DND-41 (cell line): ENCODE data around the gene MKNK2.

ENCODE experiments used
- EZH2 ChIP-seq: IDR thresholded peaks from 3 replicates; pipeline ENCODE4 v1.6.1; 2012; ENCODE audit warnings: borderline replicate concordance, low read depth, mild to moderate bottlenecking, moderate library complexity, low read length, inconsistent platforms; ENCODE audit not compliant: severe bottlenecking
- TF ChIP-seq, protein P1 (sequence below): IDR thresholded peaks from 2 replicates; pipeline ENCODE4 v1.5.1; 2012; ENCODE audit warnings: borderline replicate concordance, low read length, moderate library complexity, mild to moderate bottlenecking; ENCODE audit not compliant: poor library complexity, severe bottlenecking; ENCODE audit errors: extremely low read depth

DNA sequence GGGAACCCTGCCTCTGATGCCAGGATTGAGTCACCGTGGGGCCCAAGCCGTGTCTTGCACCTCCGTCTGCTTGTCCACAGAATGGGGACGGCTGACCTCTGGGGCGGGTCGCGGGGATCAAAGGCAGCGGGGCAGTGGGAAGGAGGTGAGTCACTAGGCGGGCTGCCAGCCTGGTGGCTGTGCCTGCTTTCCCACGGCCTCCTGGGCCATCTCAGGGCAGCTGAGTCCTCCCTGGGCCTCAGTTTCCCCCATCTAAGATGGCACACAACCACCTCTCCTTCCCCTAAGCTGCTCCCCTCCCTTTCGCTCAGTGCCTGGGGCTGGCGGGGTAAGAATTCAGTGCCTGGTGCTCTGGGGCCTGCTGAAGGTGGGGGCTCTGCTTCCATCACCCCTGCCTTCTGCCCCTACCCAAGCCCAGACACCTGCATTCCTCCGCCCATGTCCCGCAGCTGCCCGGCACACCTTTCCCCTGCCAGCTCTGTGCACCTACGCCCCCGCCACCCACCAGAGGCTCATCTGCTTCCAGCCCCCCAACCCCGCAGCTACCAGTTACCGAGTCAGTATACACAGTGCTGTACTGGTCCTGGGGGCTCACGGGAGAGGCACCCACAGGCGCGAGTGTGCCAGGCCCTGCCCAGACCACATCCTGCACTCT lies 3.5 kb downstream of the MKNK2 start:
- TF ChIP-seq, protein P1, sequence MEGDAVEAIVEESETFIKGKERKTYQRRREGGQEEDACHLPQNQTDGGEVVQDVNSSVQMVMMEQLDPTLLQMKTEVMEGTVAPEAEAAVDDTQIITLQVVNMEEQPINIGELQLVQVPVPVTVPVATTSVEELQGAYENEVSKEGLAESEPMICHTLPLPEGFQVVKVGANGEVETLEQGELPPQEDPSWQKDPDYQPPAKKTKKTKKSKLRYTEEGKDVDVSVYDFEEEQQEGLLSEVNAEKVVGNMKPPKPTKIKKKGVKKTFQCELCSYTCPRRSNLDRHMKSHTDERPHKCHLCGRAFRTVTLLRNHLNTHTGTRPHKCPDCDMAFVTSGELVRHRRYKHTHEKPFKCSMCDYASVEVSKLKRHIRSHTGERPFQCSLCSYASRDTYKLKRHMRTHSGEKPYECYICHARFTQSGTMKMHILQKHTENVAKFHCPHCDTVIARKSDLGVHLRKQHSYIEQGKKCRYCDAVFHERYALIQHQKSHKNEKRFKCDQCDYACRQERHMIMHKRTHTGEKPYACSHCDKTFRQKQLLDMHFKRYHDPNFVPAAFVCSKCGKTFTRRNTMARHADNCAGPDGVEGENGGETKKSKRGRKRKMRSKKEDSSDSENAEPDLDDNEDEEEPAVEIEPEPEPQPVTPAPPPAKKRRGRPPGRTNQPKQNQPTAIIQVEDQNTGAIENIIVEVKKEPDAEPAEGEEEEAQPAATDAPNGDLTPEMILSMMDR = no peak
- no peak for TF ChIP-seq EZH2
